ENCODE data around the gene FXYD2. TPM values are rescaled to one million over a fixed set of nuclear protein-coding genes. Genes with fewer than 3 reads are reported as not detected.

Gene FXYD2
- total RNA-seq, 1 donor from 2014 or later, result 44.6 TPM

DNA sequence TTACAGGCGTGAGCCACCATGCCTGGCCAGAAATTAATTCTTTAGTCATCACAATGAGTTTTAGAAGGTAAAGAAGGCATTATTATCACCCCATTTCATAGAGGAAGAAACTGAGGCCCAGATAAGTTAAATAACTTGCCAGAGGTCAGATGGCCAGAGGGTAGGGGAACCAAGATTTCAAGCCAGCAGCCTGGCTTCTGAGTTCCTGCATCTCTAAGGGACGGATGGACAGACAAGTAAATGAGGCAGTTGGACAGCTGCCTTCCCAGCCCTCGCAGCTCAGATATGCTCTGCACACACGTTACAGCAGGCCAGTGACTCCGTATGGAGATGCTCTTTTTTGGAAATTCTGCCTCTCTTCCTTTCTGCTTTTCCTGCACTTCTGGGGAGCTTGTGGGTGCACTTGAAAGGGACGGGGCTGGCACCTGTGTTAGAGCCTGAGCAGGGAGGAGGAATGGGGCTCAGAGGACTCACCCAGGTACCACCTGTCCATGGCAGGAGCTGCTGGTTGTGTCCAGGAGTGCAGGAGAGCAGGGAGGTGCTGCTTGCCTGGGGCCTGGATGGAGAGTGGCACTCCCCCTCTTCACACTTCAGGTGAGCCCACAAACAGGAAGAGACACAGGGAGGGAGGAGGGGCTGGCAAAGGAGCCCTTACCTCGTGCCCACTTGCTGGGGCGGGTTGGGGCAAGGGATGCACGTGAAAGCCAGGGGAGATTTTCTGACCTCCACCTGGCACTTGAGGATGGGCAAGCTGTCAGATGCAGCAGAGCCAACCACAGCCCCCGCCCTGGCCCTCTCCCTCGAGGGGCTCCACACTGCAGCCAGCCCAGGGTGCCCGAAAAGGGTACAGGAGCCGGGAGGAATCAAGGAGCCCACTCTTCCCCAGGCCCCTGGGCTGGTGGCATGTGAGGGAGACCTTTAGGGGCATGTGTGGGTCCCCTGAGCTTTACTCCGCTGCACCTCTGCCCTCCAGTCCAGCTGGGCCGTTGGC lies 3.3 kb upstream of the FXYD2 start:
- intact Hi-C loops (cut with micrococcal nuclease), result loop anchor here (1.0 to 5.0 kb wide), 3 partner anchors 13 to 1099 kb away; partner anchors contain the start of gene BCL9L

DNA sequence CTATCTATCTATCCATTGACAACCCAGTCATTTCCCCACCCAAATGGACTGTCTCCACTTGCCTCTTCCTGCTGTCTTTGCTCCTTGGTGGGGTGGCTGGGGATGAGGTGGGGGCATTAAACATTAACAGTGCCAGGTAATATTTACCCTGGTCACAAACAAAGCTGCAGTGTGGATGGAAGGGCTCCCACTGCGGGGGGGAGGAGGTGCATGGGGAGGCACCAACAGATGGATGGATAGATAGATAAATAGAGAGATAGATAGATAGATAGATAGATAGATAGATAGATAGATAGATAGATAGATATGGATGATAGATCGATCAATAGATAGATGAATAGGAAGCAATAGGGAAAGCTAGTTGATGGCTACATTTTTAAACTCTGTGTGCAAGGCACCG lies 2.3 kb upstream of the FXYD2 start:
- ATAC-seq (ENCODE audit: low read depth), result no peak
- ChIA-PET POLR2A (interaction anchor here (3.4 kb wide), 1 partner anchor 10 kb away, joined by 101 read pairs; no protein-coding TSS in a partner anchor), CTCF (interaction anchor here (0.7 to 8.6 kb wide), 4 partner anchors 10 to 226 kb away, joined by 3 to 110 read pairs (median 8); no protein-coding TSS in a partner anchor)
- Mint-ChIP-seq H3K9me3 (no peaks in the 10 kb centered on the region), H3K4me1 (peaks cover 63% of the 10 kb centered on the region), H3K27me3 (peaks cover 26% of the 10 kb centered on the region), H3K27ac (no peak overlapping the region), H3K4me3 (no peak overlapping the region), H3K36me3 (ENCODE audit: low read depth) (no peaks in the 10 kb centered on the region)
- TF ChIP-seq, protein P1, sequence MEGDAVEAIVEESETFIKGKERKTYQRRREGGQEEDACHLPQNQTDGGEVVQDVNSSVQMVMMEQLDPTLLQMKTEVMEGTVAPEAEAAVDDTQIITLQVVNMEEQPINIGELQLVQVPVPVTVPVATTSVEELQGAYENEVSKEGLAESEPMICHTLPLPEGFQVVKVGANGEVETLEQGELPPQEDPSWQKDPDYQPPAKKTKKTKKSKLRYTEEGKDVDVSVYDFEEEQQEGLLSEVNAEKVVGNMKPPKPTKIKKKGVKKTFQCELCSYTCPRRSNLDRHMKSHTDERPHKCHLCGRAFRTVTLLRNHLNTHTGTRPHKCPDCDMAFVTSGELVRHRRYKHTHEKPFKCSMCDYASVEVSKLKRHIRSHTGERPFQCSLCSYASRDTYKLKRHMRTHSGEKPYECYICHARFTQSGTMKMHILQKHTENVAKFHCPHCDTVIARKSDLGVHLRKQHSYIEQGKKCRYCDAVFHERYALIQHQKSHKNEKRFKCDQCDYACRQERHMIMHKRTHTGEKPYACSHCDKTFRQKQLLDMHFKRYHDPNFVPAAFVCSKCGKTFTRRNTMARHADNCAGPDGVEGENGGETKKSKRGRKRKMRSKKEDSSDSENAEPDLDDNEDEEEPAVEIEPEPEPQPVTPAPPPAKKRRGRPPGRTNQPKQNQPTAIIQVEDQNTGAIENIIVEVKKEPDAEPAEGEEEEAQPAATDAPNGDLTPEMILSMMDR (IDR thresholded peaks at IDR 0.05), result no peak
- no peak for DNase-seq
- intact Hi-C loops (cut with micrococcal nuclease), result loop anchor here (5.0 kb wide), 1 partner anchor 1100 kb away; the partner anchor contains the start of gene BCL9L

More for the DNA sequence above, 3.3 kb upstream of the FXYD2 start:
- DNase-seq (peak; percentile 33), ATAC-seq (ENCODE audit: low read depth) (peak; percentile 31)
- ChIA-PET CTCF (interaction anchor here (0.9 to 2.6 kb wide), 11 partner anchors 11 to 344 kb away, joined by 3 to 14 read pairs (median 6); partner anchors contain the start of gene IL10RA), POLR2A (interaction anchor here (0.5 to 3.4 kb wide), 16 partner anchors 11 to 500 kb away, joined by 3 to 101 read pairs (median 4); partner anchors contain the start of genes CEP164 and IL10RA)
- Mint-ChIP-seq H3K9me3 (no peaks in the 10 kb centered on the region), H3K4me3 (peak overlapping the region; percentile 70), H3K27me3 (peaks cover 23% of the 10 kb centered on the region), H3K36me3 (ENCODE audit: low read depth) (no peaks in the 10 kb centered on the region), H3K27ac (peak overlapping the region; percentile 80), H3K4me1 (peaks cover 60% of the 10 kb centered on the region)
- TF ChIP-seq, protein P1 (IDR thresholded peaks at IDR 0.05), result no peak

DNA sequence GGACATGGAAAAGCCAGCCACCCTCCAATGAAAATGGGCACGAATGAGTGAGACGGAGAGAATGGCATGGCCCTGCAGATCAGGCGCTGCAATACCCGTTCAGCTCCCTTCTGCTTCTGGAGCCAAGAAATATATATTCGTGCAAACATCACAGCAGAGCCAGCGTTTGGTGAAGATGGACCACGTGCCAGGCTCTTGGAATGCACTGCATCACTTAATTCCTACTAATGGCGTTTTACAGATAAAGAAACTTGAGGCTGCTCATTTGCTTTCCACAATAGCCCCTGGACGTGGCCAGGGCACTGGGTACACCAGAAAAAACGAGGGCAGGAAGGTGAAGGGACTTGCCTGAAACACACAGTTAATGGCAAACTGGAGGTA lies 1.6 kb upstream of the FXYD2 start:
- intact Hi-C loops (cut with micrococcal nuclease), result loop anchor here (5.0 kb wide), 1 partner anchor 1101 kb away; the partner anchor contains the start of gene BCL9L
- Mint-ChIP-seq H3K27ac (no peak overlapping the region), H3K9me3 (no peaks in the 10 kb centered on the region), H3K4me1 (peaks cover 62% of the 10 kb centered on the region), H3K36me3 (ENCODE audit: low read depth) (no peaks in the 10 kb centered on the region), H3K4me3 (no peak overlapping the region), H3K27me3 (peaks cover 26% of the 10 kb centered on the region)
- POLR2A ChIA-PET, result no interaction called here
- ATAC-seq (ENCODE audit: low read depth), result no peak
- DNase-seq, result peak; percentile 11
- CTCF ChIA-PET, result interaction anchor here (0.9 to 8.6 kb wide), 2 partner anchors 9 to 119 kb away, joined by 3 to 110 read pairs; no protein-coding TSS in a partner anchor
- TF ChIP-seq, protein P1 (IDR thresholded peaks at IDR 0.05), result no peak

DNA sequence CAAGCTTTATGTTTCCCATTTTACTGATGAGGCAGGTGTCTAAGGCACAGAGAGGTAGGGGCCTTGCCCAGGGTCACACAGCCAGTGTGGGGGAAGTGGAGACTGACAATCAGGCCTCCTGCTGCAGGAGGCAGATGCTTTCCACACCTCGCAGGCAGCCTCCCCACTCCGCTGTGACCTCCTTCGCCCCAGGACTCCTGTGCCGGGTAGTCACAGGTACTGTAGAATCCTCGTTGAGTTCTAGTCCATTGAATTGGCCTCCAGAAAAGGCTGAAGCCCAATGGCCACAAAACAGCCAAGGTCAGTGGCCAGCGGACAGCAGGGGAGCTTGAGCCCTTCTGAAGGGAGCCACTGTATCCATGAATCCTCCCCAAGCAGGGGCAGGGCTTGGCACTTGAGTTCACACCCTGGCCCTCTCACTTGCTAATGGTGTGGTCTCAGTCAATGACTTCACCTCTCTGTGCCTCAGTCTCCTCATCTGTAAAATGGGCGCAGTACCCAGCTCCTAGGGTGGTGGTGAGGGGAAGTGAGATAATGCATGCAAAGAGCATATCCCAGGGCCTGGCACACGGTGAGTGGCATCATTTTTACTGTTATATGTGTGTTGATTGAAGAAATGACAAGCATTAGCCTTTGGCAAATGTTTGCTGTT lies 1.1 kb upstream of the FXYD2 start:
- no peak overlapping the region for H3K27ac Mint-ChIP-seq
- H3K4me1 Mint-ChIP-seq, result peaks cover 57% of the 10 kb centered on the region
- ChIA-PET POLR2A (interaction anchor here (0.9 kb wide), 2 partner anchors 18 to 124 kb away, joined by 3 to 5 read pairs; no protein-coding TSS in a partner anchor), CTCF (interaction anchor here (0.9 to 8.6 kb wide), 5 partner anchors 9 to 228 kb away, joined by 3 to 110 read pairs (median 3); no protein-coding TSS in a partner anchor)
- DNase-seq, result no peak
- peaks cover 26% of the 10 kb centered on the region for H3K27me3 Mint-ChIP-seq
- H3K9me3 Mint-ChIP-seq, result no peaks in the 10 kb centered on the region
- no peaks in the 10 kb centered on the region for H3K36me3 Mint-ChIP-seq (ENCODE audit: low read depth)
- intact Hi-C loops (cut with micrococcal nuclease), result loop anchor here (5.0 kb wide), 1 partner anchor 1102 kb away; the partner anchor contains the start of gene BCL9L
- no peak overlapping the region for H3K4me3 Mint-ChIP-seq
- ATAC-seq (ENCODE audit: low read depth), result no peak
- TF ChIP-seq, protein P1 (IDR thresholded peaks at IDR 0.05), result no peak
